Neural crest cell (in vitro differentiated cells): Measurements from ENCODE around the gene PRR15L. TPM values are rescaled to one million over a fixed set of nuclear protein-coding genes. Genes with fewer than 3 reads are reported as not detected.

Source experiments
- DNase-seq: peaks from one replicate; pipeline ENCODE4 v3.0.0; 2021; ENCODE audit warnings: low read depth, mixed read lengths, low spot score
- H3K27ac Mint-ChIP-seq: one replicate; pipeline ENCODE4 v1.8.0; 2021; ENCODE audit warnings: mild to moderate bottlenecking, mixed read lengths; ENCODE audit not compliant: unreplicated experiment
- H3K27me3 Mint-ChIP-seq: 2 replicates; pipeline ENCODE4 v1.8.0; 2021; ENCODE audit warnings: low read depth, mild to moderate bottlenecking, mixed read lengths
- H3K36me3 Mint-ChIP-seq: 2 replicates; pipeline ENCODE4 v1.8.0; 2021; ENCODE audit warnings: low read depth, mild to moderate bottlenecking, mixed read lengths
- H3K4me1 Mint-ChIP-seq: 2 replicates; pipeline ENCODE4 v1.8.0; 2021; ENCODE audit warnings: mixed read lengths
- H3K4me3 Mint-ChIP-seq: one replicate; pipeline ENCODE4 v1.8.0; 2021; ENCODE audit warnings: mild to moderate bottlenecking, mixed read lengths
- H3K9me3 Mint-ChIP-seq: 2 replicates; pipeline ENCODE4 v1.8.0; 2021; ENCODE audit warnings: mixed read lengths
- CTCF ChIP-seq: fragments of 200-600 bp; sonication (generic); conservative IDR thresholded peaks from 2 replicates; pipeline ENCODE4 v1.5.0; 2021; ENCODE audit warnings: antibody characterized with exemption, mild to moderate bottlenecking
- total RNA-seq: library from RNA; stranded (reverse); gene quantifications from 2 replicates; pipeline ENCODE4 v1.2.1, GENCODE V29; 2021

PRR15L gene
- total RNA-seq, 1 donor from 2014 or later = not detected

- TF ChIP-seq CTCF = no peak
- Mint-ChIP-seq H3K4me1 (peaks cover 85% of the 10 kb centered on the region), H3K9me3 (no peaks in the 10 kb centered on the region), H3K4me3 (peak overlapping the region; percentile 68), H3K36me3 (peaks cover 29% of the 10 kb centered on the region), H3K27me3 (peaks cover 6% of the 10 kb centered on the region), H3K27ac (peak overlapping the region; percentile 76)
- DNase-seq = no peak
These were observed 28.8 kb upstream of the PRR15L start for GRCh38 chr17:47986520-47986919.

GRCh38 chr17:47983492-47984223 is 26.0 kb upstream of the PRR15L start:
- TF ChIP-seq CTCF = no peak
- H3K9me3 Mint-ChIP-seq = no peaks in the 10 kb centered on the region
- peak overlapping the region; percentile 85 for H3K27ac Mint-ChIP-seq
- no peak for DNase-seq
- peaks cover 44% of the 10 kb centered on the region for H3K36me3 Mint-ChIP-seq
- H3K4me3 Mint-ChIP-seq = peak overlapping the region; percentile 4
- H3K27me3 Mint-ChIP-seq = peaks cover 4% of the 10 kb centered on the region
- peaks cover 77% of the 10 kb centered on the region for H3K4me1 Mint-ChIP-seq

- Mint-ChIP-seq H3K9me3 (no peaks in the 10 kb centered on the region), H3K27me3 (peaks cover 3% of the 10 kb centered on the region), H3K4me1 (peaks cover 75% of the 10 kb centered on the region), H3K27ac (peak overlapping the region; percentile 85), H3K4me3 (peak overlapping the region; percentile 24), H3K36me3 (peaks cover 49% of the 10 kb centered on the region)
- no peak for DNase-seq
- TF ChIP-seq CTCF = no peak
These were observed 25.1 kb upstream of the PRR15L start for GRCh38 chr17:47982645-47983390.

- no peak for TF ChIP-seq CTCF
- DNase-seq = no peak
- Mint-ChIP-seq H3K36me3 (peaks cover 49% of the 10 kb centered on the region), H3K9me3 (no peaks in the 10 kb centered on the region), H3K4me1 (peaks cover 69% of the 10 kb centered on the region), H3K27ac (no peak overlapping the region), H3K27me3 (no peaks in the 10 kb centered on the region), H3K4me3 (peak overlapping the region; percentile 24)
These were observed 24.5 kb upstream of the PRR15L start for GRCh38 chr17:47982091-47982617.

- peaks cover 45% of the 10 kb centered on the region for H3K36me3 Mint-ChIP-seq
- no peaks in the 10 kb centered on the region for H3K27me3 Mint-ChIP-seq
- TF ChIP-seq CTCF = no peak
- no peaks in the 10 kb centered on the region for H3K9me3 Mint-ChIP-seq
- H3K27ac Mint-ChIP-seq = peak overlapping the region; percentile 62
- no peak overlapping the region for H3K4me3 Mint-ChIP-seq
- no peak for DNase-seq
- H3K4me1 Mint-ChIP-seq = peaks cover 62% of the 10 kb centered on the region
These were observed 23.8 kb upstream of the PRR15L start for GRCh38 chr17:47981462-47981861.
